Measurements from ENCODE around the gene SH3PXD2B.

- no peak for TF ChIP-seq CTCF (IDR thresholded peaks at IDR 0.05 in 8 of 11, conservative IDR thresholded peaks at IDR 0.05 in 3 of 11)
- no peak for TF ChIP-seq POLR2A (IDR thresholded peaks at IDR 0.05)
- no peak for TF ChIP-seq POLR2AphosphoS5 (IDR thresholded peaks at IDR 0.05)
Observed at GRCh38 chr5:172422255-172422654, 32.1 kb downstream of the SH3PXD2B start.
